KBM-7 (cell line): Measurements from ENCODE around the gene ZFYVE27.
A peak's percentile ranks its signal among the peaks of the same experiment; 100 is the strongest.

ENCODE experiments used
- DNase-seq: peaks from one replicate; pipeline ENCODE4 v3.0.0-alpha.2; 2015
- in situ Hi-C: fragments of 300-500 bp; cut with MboI; formaldehyde crosslinking; loops from 2 replicates; pipeline ENCODE4 v1.14.3; 2020; ENCODE audit warnings: low sequenced_read_pairs, low pct_unique_long_range_greater_than_20kb, mixed read lengths

Gene ZFYVE27

GRCh38 chr10:97782455-97783228 lies 45.7 kb downstream of the ZFYVE27 start:
- no peak for DNase-seq
- in situ Hi-C loops: no loop called here

GRCh38 chr10:97784200-97784810 lies 47.4 kb downstream of the ZFYVE27 start:
- no peak for DNase-seq
- in situ Hi-C loops: no loop called here

GRCh38 chr10:97785231-97785630 lies 48.3 kb downstream of the ZFYVE27 start:
- in situ Hi-C loops: no loop called here
- no peak for DNase-seq

DNA sequence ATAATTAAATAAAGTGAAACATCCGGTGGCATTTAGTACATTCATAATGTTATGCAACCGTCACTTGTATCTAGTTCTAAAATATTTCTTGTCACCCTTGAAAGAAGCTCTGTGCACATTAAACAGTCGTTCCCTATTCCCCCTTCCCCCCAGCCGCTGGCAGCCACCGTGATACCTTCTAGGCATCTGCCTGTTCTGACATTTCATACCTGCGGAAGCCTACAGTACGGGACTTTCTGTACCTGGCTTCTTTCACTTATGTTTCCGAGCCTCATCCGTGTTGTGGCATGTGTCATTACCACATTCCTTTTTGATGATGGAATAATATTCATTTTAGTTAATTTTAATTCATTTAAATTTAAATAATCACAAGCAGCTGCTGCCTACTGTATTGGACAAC lies 48.8 kb downstream of the ZFYVE27 start:
- no peak for DNase-seq
- in situ Hi-C loops: no loop called here

DNA sequence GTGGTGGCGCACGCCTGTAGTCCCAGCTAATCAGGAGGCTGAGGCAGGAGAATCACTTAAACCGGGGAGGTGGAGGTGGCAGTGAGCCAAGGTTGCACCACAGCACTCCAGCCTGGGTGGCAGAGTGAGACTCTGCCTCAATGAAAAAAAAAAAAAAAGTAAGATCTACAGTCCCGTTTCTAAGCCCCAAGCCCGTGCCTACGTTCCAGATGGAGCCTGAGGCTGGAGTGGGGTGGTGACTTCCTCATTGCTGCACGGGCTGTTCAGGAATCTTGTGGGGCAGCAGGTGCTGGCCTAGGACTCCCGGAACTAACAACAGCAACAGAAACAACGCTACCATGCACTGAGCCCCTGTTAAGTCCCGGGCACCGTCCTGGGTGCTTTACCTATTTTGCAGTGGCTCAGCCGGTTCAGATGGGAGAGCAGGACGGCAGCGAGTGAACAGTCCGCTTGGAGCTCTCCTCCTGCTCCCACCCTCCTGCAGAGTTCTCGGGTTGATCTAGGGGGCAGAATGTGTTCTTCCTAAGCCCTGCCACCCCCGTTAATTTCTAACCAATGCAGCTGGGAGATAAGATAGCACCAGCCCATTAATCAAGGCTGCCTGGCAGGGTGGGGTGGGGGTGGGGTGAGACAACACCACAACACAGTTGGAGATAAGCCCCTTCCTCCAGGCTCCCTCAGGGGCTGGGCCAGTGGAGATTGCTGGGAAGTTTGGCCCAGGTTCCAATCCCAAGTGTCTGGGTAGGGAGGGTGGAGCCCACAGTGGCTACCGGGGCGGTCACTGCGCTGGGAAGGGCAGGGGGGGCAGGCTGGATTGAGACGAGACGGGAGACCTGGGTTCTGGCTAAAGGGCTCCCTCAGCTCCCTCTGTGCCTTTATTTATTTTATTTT lies 51.9 kb downstream of the ZFYVE27 start:
- in situ Hi-C loops: no loop called here
- DNase-seq: peak; percentile 36

DNA sequence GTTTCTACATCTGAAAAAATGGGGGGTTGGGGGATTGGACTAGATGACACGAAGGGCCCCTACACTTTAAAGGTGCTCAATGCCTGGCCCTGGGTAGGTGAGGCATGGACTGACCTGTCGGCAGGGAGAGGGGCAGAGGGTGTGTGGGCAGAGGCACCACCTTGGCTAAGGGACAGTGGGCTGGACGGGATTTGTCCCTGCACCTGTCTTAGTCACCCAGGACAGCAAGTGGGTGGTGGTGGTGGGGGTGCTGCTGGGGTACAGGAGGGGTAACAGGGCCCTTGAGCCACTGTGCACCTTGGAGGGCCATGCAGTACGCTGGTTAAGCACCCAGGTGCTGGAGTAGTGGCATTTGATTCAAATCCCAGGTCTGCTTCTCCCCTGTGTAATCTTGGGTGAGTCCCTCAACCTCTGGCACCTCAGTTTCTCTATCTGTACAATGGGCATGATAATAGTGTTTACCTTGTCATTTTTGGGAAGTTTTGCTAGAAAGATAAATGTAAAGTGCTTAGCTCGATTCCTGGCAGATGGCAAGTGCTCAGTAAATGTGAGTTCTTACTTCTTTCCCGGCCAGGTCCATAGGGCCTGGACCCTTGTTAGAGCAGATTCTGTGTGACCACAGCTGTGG lies 53.0 kb downstream of the ZFYVE27 start:
- DNase-seq: no peak
- in situ Hi-C loops: no loop called here

DNA sequence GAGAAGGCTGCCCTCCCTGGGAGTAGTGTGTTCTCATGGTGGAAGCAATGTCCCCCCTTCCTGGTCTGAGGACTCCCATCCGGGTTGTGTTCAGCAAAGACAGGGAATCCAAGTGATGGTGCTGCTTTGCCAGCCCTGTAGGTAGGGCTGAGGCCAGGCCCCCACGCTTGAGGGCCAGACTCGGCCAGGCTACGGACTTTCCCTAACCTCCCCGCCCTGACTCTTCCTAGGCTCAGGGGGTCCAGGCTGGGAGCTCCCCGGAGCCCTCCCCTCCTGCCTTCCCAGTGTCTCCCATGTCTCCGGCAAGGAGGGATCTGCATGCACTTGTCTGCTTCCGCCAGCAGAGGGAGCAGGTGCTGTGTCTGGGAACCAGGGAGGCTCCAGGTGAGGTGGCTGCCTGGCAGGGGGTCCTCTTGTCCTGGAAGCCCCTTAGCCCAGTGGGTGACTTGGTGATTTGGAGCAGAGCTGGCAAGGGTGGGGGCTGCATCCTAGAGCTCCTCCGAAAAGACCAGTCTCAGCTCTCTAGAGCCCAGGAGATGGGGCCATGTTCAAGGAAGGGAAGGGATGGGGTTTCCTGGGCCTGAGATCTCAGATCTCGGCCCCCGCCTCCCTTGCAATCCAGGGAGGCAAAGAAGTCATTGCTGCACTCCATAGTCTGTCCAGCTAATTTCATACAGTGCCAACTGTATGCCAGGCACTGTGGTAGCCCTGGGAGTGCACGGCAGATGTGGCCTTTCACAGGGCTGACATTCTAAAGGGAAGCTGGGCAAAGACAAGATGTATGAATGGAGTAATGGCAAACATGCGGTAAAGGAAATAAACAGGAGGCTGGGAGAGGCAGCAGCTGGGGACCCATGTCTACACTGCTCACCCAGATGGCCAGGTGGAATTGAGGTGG lies 55.1 kb downstream of the ZFYVE27 start:
- in situ Hi-C loops: no loop called here
- peak; percentile 54 for DNase-seq

DNA sequence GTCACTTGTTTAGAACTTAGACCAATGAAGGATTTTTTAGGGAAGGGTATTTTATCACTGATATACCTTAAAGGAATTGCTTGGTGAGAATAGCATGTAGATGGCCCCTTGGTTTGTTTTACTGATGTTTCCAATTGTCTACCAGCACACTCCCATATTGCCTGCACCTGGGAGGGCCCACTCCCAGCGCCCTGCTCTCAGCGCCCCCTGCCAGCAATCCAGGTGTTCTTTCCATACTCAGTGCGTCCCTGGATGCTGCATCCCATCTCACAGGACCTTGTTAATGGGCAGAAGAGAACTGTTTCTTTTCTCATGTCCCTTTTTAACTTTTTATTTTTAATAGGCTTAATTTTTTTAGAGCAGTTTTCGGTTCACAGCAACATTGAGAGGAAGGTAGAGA lies 59.0 kb downstream of the ZFYVE27 start:
- in situ Hi-C loops: no loop called here
- DNase-seq: no peak

DNA sequence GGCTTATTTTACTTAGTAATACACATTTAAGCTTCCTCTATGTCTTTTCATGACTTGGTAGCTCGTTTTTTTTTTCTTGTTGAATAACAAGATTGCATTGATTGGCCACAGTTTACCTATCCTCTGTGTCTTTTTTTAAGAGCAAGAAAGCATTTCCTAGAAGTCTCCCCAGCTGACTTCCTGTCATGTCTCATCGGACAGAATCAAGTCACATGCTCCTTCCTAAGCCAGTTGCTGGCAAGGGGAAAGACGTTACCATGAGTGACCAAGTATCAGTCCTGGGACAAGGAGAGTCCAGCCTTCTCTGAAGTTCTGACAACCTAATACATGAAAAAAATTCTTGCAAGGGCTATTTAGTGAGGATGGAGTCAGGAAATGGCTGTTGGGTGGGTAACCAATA lies 59.7 kb downstream of the ZFYVE27 start:
- DNase-seq: no peak
- in situ Hi-C loops: no loop called here

DNA sequence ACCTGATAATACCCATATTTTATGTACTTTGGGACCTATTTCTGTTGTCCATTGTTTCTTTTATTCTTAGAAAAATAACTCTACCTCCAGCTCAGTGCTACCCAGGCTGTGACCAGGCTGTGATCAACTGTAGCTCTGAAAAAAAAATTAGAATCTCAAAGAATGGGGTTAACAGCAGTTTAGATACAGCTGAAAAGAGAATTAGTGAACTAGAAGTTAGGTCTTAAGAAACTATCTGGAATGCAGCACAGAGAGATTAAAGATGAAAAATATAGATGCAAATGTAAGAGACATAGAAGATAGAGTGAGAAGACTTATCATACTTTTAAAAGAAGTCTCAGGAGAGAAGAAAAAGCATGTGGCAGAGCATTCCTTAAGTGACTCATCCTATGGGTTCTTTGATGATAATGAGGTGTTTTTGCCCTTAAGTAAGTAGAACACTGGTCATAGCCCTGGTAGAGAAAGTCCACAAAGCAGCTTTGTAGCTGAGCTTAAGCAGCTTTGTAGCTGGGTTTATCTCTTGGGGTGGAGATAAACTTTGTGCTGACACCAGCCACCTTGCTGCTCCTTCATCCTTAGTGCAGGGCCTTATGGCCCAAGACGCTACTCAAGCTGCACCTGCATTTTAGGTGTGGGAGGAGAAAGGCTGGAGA lies 62.2 kb downstream of the ZFYVE27 start:
- DNase-seq: no peak
- in situ Hi-C loops: no loop called here

- in situ Hi-C loops: no loop called here
- DNase-seq: no peak
Observed at GRCh38 chr10:97800474-97800873, 63.5 kb downstream of the ZFYVE27 start.

GRCh38 chr10:97801422-97801821 lies 64.5 kb downstream of the ZFYVE27 start:
- in situ Hi-C loops: no loop called here
- DNase-seq: no peak

DNA sequence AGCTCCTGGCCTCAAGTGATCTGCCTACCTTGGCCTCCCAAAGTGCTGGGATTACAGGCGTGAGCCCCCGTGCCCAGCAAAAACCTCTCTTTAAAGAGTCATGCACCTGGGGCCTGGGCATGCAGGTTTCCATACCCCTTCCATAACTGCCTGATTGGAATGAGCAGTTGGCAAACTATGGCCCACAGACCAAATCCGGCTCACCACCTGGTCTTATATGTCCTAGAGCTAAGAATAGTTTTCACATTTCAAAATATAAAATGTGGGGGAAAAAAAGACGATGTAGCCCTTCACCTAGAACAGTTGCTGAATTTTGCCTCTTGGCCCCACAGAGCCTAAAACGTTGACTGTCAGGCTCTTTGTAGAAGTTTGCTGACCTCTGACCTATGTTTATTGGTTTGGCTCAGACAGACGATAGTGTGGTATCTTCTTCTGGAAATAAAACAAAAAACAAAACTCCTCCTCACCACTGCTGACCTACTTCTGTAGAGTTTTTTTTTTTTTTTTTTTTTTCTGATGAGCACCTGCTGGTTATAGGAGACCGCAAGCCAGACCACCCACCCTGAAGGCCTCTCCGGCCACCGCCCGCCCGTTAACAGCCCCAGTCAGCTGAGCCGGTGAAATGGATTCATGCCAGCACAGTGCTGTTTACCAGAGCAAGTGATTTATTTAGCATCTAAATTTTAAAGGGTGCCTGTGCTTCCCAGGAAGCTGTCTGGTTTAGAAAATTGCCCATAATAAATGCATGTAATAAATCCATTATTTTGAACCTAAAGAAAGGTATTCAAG lies 68.4 kb downstream of the ZFYVE27 start:
- DNase-seq: no peak
- in situ Hi-C loops: no loop called here

GRCh38 chr10:97805949-97806348 lies 69.0 kb downstream of the ZFYVE27 start:
- in situ Hi-C loops: no loop called here
- DNase-seq: no peak

GRCh38 chr10:97810446-97810845 lies 73.5 kb downstream of the ZFYVE27 start:
- in situ Hi-C loops: no loop called here
- no peak for DNase-seq
